K562 (cell line): ENCODE measurements around the gene SLC1A3. TPM values are rescaled to one million over a fixed set of nuclear protein-coding genes. Genes with fewer than 3 reads are reported as not detected.

ENCODE experiments used
- ATAC-seq: fragments of 200-7000 bp; cut with Tn5 transposase; 3 replicates; pipeline ENCODE4 v1.9.1; 2020; ENCODE audit warnings: moderate library complexity
- BruUV-seq: library from RNA; stranded (reverse); fragments of 400-500 nt; replicated peaks from 2 replicates; lab custom pipeline; 2021; lab: Mats Ljungman, UMichigan
- CTCF ChIA-PET: fragments of 300-600 bp; formaldehyde crosslinking; extraction: SDS; loops from one replicate; lab custom pipeline; 2021; ENCODE audit warnings: low intra/inter-chr PET ratio; lab: Yijun Ruan, JAX
- POLR2A ChIA-PET: fragments of 300-600, 350-650 bp; sonication (Branson Sonifier 250); formaldehyde crosslinking; extraction: SDS; loops from one replicate; lab custom pipeline; 2021; ENCODE audit warnings: antibody characterized with exemption, inconsistent platforms; lab: Yijun Ruan, JAX
- DNase-seq, 4 experiments: peaks; one replicate each; pipeline versions ENCODE4 v3.0.0 to v3.0.0-alpha.2; 2011 to 2018; ENCODE audit warnings: low spot score in 3 of 4, mixed read lengths in 3 of 4; ENCODE audit errors: extremely low read depth in 1 of 4
- FAIRE-seq: peaks from 2 replicates; lab custom pipeline; 2011; peaks lifted over from hg19 to GRCh38; lab: Jason Lieb, UNC
- H2AFZ ChIP-seq: 2 replicates; pipeline ENCODE4 v1.6.0; 2011; ENCODE audit warnings: low read depth, low read length, control low read depth, inconsistent platforms
- H3K27ac ChIP-seq: fragments of 200-600 bp; 3 replicates; pipeline ENCODE4 v1.8.0; 2011; ENCODE audit warnings: low read depth, mild to moderate bottlenecking, control low read depth, inconsistent platforms, low read length, moderate library complexity, mixed read lengths; ENCODE audit errors: extremely low read depth
- H3K27me3 ChIP-seq, 2 experiments: fragments of 300-600 bp in 1 of 2; 2 replicates in 1 of 2; 3 replicates in 1 of 2; pipeline versions ENCODE4 v1.6.0 to v1.8.0; 2011; ENCODE audit warnings: inconsistent platforms in 2 of 2, low read length in 2 of 2, mild to moderate bottlenecking in 1 of 2, mixed read lengths in 1 of 2, moderate library complexity in 1 of 2; ENCODE audit not compliant: control insufficient read depth in 2 of 2, insufficient read depth in 2 of 2
- H3K36me3 ChIP-seq: fragments of 300-600 bp; 3 replicates; pipeline ENCODE4 v1.8.0; 2011; ENCODE audit warnings: mild to moderate bottlenecking, low read length, inconsistent platforms; ENCODE audit not compliant: control insufficient read depth, insufficient read depth
- H3K4me1 ChIP-seq, 2 experiments: fragments of 200-600 bp in 1 of 2; replicated peaks in 1 of 2; 2 replicates in 1 of 2; 3 replicates in 1 of 2; pipeline versions ENCODE4 v1.5.1 to v1.8.0; 2011; ENCODE audit warnings: inconsistent platforms in 2 of 2, low read length in 2 of 2, mild to moderate bottlenecking in 1 of 2, mixed read lengths in 1 of 2, moderate library complexity in 1 of 2; ENCODE audit not compliant: control insufficient read depth in 2 of 2, insufficient read depth in 2 of 2
- H3K4me2 ChIP-seq: 2 replicates; pipeline ENCODE4 v1.6.1; 2011; ENCODE audit warnings: low read length, control low read depth, inconsistent platforms, mixed read lengths; ENCODE audit not compliant: insufficient read depth
- H3K4me3 ChIP-seq: fragments of 200-600 bp; sonication (generic), shearing (Covaris generic); 2 replicates; pipeline ENCODE4 v1.5.1; 2016; ENCODE audit warnings: control low read depth, inconsistent platforms
- H3K79me2 ChIP-seq: fragments of 200-600 bp; 3 replicates; pipeline ENCODE4 v1.8.0; 2011; ENCODE audit warnings: low read length, inconsistent platforms; ENCODE audit not compliant: control insufficient read depth, insufficient read depth
- H3K9ac ChIP-seq, 2 experiments: 2 replicates each; pipeline versions ENCODE4 v1.6.0 to v1.6.1; 2011; ENCODE audit warnings: low read depth in 2 of 2, low read length in 2 of 2, control low read depth in 1 of 2, inconsistent platforms in 1 of 2, mild to moderate bottlenecking in 1 of 2, mixed read lengths in 1 of 2; ENCODE audit not compliant: insufficient read depth in 1 of 2
- H3K9me1 ChIP-seq: one replicate; pipeline ENCODE4 v1.6.0; 2011; ENCODE audit warnings: inconsistent platforms, mild to moderate bottlenecking, low read length, moderate library complexity; ENCODE audit not compliant: control insufficient read depth, insufficient read depth
- H3K9me3 ChIP-seq: replicated peaks from 2 replicates; pipeline ENCODE4 v1.5.1; 2011; ENCODE audit warnings: low read depth, low read length, inconsistent platforms; ENCODE audit not compliant: control insufficient read depth, insufficient read depth
- H4K20me1 ChIP-seq: replicated peaks from 2 replicates; pipeline ENCODE4 v1.6.1; 2011; ENCODE audit warnings: low read length, inconsistent platforms, mixed read lengths; ENCODE audit not compliant: control insufficient read depth, insufficient read depth
- ATF2 ChIP-seq: sonication (generic); formaldehyde crosslinking; IDR thresholded peaks from 2 replicates; pipeline ENCODE4 v1.8.1; 2022; ENCODE audit warnings: missing genetic modification reagents
- HOXB6 ChIP-seq: fragments of 250-450 bp; sonication (Bioruptor Pico); IDR thresholded peaks from 2 replicates; pipeline ENCODE4 v1.5.1; 2022; ENCODE audit warnings: mild to moderate bottlenecking, borderline replicate concordance
- NFYB ChIP-seq: IDR thresholded peaks from 2 replicates; pipeline ENCODE4 v1.6.1; 2011; ENCODE audit warnings: mild to moderate bottlenecking, moderate library complexity; ENCODE audit not compliant: insufficient read length; ENCODE audit errors: extremely low read depth
- YBX1 ChIP-seq: fragments of 450-650 bp; IDR thresholded peaks from 2 replicates; pipeline ENCODE4 v1.7.1; 2016; ENCODE audit warnings: mild to moderate bottlenecking
- YY1 ChIP-seq, 3 experiments: IDR thresholded peaks; 2 replicates each; pipeline ENCODE4 v1.6.1; 2011; ENCODE audit warnings: low read length in 2 of 3, mild to moderate bottlenecking in 2 of 3, moderate library complexity in 2 of 3, borderline replicate concordance in 1 of 3, control low read depth in 1 of 3, low read depth in 1 of 3; ENCODE audit not compliant: insufficient read depth in 3 of 3, insufficient replicate concordance in 2 of 3, control insufficient read depth in 1 of 3, insufficient read length in 1 of 3; ENCODE audit errors: extremely low read depth in 1 of 3
- WGBS: fragments of 100-300 bp; shearing (Covaris generic); methylation state at CpG from one replicate; pipeline ENCODE4 v1.1.6; 2016; ENCODE audit warnings: low coverage, mixed read lengths; ENCODE audit not compliant: insufficient coverage; ENCODE audit errors: missing lambda C conversion rate; 5-methylcytosine and 5-hydroxymethylcytosine counted together
- in situ Hi-C: fragments of 300-500 bp; cut with MboI; formaldehyde crosslinking; loops from 4 replicates; pipeline ENCODE4 v1.15.0; 2018; ENCODE audit warnings: inconsistent platforms, mixed read lengths
- intact Hi-C: fragments of 100-400 bp; cut with micrococcal nuclease; formaldehyde crosslinking; loops from 2 replicates; pipeline ENCODE4 v1.14.2; 2022
- polyA plus RNA-seq, 8 experiments: library from polyadenylated mRNA; depleted of rRNA in 4 of 8; stranded (reverse) in 5 of 8; unstranded in 3 of 8; fragments of >200 nt; fragmentation: Nextera tagmentation in 2 of 8; fragmentation: Illumina TruSeq in 1 of 8; extraction: Ambion mirVana in 2 of 8; extraction: Trizol in 1 of 8; gene quantifications; 2 replicates each; pipeline versions ENCODE4 v1.2.1 to v1.2.3, GENCODE V29; 2011 to 2014; ENCODE audit warnings: inconsistent platforms in 1 of 8, missing spikeins in 1 of 8
- total RNA-seq, 7 experiments: library from RNA; depleted of rRNA in 6 of 7; stranded (reverse); fragments of >200 nt in 6 of 7; fragmentation: Illumina TruSeq in 2 of 7; extraction: Trizol in 2 of 7; gene quantifications; 2 replicates each; pipeline versions ENCODE4 v1.2.1 to v1.2.3, GENCODE V29; 2011 to 2021; ENCODE audit warnings: low replicate concordance in 1 of 7

The SLC1A3 gene
- total and polyA plus RNA-seq, 9 of the 15 experiments (the other 6 are each of a cell fraction or from before 2014, with no cell fraction given) = 0.13 TPM; not detected in 8

- peaks cover 11 to 14% of the 10 kb centered on the region in 2 experiments; a peak in 4 of 5 replicates for H3K27me3 ChIP-seq
- no peak overlapping the region for H3K9ac ChIP-seq
- TF ChIP-seq ATF2 (CRISPR knock-in tag) (no peak), YY1 (IDR thresholded peaks at IDR 0.05; ENCODE audit: borderline replicate concordance in 1 of 3, control insufficient read depth in 1 of 3, extremely low read depth in 1 of 3, insufficient read depth in 3 of 3, insufficient read length in 1 of 3, insufficient replicate concordance in 2 of 3, low read depth in 1 of 3, low read length in 2 of 3) (no peak), YBX1 (no peak), HOXB6 (CRISPR knock-in tag) (no peak), NFYB (no peak)
- no peaks in the 10 kb centered on the region for H3K36me3 ChIP-seq
- H3K79me2 ChIP-seq = no peaks in the 10 kb centered on the region
- H3K27ac ChIP-seq = no peak overlapping the region
- ATAC-seq (no peak), FAIRE-seq (no peak), DNase-seq (no peak)
- H3K4me1 ChIP-seq = no peaks in the 10 kb centered on the region
- H2AFZ ChIP-seq = no peak overlapping the region
- ChIA-PET POLR2A (interaction anchor here (1.6 kb wide), 1 partner anchor 14 kb away, joined by 7 read pairs; no protein-coding TSS in a partner anchor), CTCF (no interaction called here)
- intact Hi-C loops (no loop called here), in situ Hi-C loops (no loop called here)
- H3K9me3 ChIP-seq = no peaks in the 10 kb centered on the region
- no peaks in the 10 kb centered on the region for H3K9me1 ChIP-seq
- 0% methylated on average over 1 of the region's 1 CpG for WGBS
- no peak overlapping the region for H3K4me2 ChIP-seq
- H4K20me1 ChIP-seq = no peaks in the 10 kb centered on the region
- BruUV-seq = no TSS peak
- no peak overlapping the region for H3K4me3 ChIP-seq
These were observed 10.2 kb upstream of the SLC1A3 start for GRCh38 chr5:36596247-36596646.
